ENCODE measurements around the gene CHAT. TPM values are rescaled to one million over a fixed set of nuclear protein-coding genes. Genes with fewer than 3 reads are reported as not detected.
A peak's percentile ranks its signal among the peaks of the same experiment; 100 is the strongest.

The CHAT gene
- total RNA-seq, 1 experiment from 2014 or later, result 0.18 TPM

GRCh38 chr10:49605939-49606509 lies 7.8 kb upstream of the CHAT start:
- no TSS peak for BruUV-seq (replicated peaks)
- H3K9me3 ChIP-seq, result 0 out of 2 replicates have a peak, but pooled peaks cover 6% of the 10 kb centered on the region
- H3K4me3 Mint-ChIP-seq (ENCODE audit: unreplicated experiment), result no peak overlapping the region
- no peak overlapping the region for H3K27ac Mint-ChIP-seq (ENCODE audit: unreplicated experiment)
- ChIA-PET CTCF (interaction anchor here (1.1 to 1.5 kb wide), 2 partner anchors 15 to 16 kb away, joined by 3 read pairs; no protein-coding TSS in a partner anchor), POLR2A (no interaction called here)
- H3K9me3 Mint-ChIP-seq (ENCODE audit: unreplicated experiment), result no peaks in the 10 kb centered on the region
- peaks cover 7% of the 10 kb centered on the region for H3K4me1 Mint-ChIP-seq (ENCODE audit: low read depth, unreplicated experiment)
- H3K4me3 ChIP-seq (ENCODE audit: low read depth, low read length), result no peak overlapping the region
- H3K36me3 Mint-ChIP-seq (ENCODE audit: insufficient read depth, unreplicated experiment), result no peaks in the 10 kb centered on the region
- no peak for DNase-seq
- intact Hi-C loops (cut with micrococcal nuclease; ENCODE audit: unreplicated experiment), result no loop called here
- TF ChIP-seq CTCF (IDR thresholded peaks at IDR 0.05; ENCODE audit: insufficient read depth in 1 of 2, low read depth in 1 of 2, low read length in 1 of 2, severe bottlenecking in 1 of 2, unreplicated experiment in 1 of 2), result no peak
- no peaks in the 10 kb centered on the region for H3K36me3 ChIP-seq (ENCODE audit: control insufficient read depth, insufficient read depth, low read length)
- H3K4me1 ChIP-seq, result peaks cover 15% of the 10 kb centered on the region
- H3K27me3 Mint-ChIP-seq (ENCODE audit: insufficient read depth, unreplicated experiment), result peaks cover 7% of the 10 kb centered on the region
- no peaks in the 10 kb centered on the region for H3K27me3 ChIP-seq (replicated peaks; ENCODE audit: control insufficient read depth, insufficient read depth, low read length)

- Mint-ChIP-seq H3K4me3 (ENCODE audit: unreplicated experiment) (no peak overlapping the region), H3K4me1 (ENCODE audit: low read depth, unreplicated experiment) (peaks cover 6% of the 10 kb centered on the region), H3K9me3 (ENCODE audit: unreplicated experiment) (no peaks in the 10 kb centered on the region), H3K36me3 (ENCODE audit: insufficient read depth, unreplicated experiment) (no peaks in the 10 kb centered on the region), H3K27ac (ENCODE audit: unreplicated experiment) (no peak overlapping the region), H3K27me3 (ENCODE audit: insufficient read depth, unreplicated experiment) (peaks cover 7% of the 10 kb centered on the region)
- TF ChIP-seq CTCF (IDR thresholded peaks at IDR 0.05; ENCODE audit: insufficient read depth in 1 of 2, low read depth in 1 of 2, low read length in 1 of 2, severe bottlenecking in 1 of 2, unreplicated experiment in 1 of 2), result no peak
- no TSS peak for BruUV-seq (replicated peaks)
- intact Hi-C loops (cut with micrococcal nuclease; ENCODE audit: unreplicated experiment), result loop anchor here (1.0 kb wide), 1 partner anchor 155 kb away; the partner anchor contains the start of gene OGDHL
- Histone ChIP-seq H3K4me3 (ENCODE audit: low read depth, low read length) (no peak overlapping the region), H3K27me3 (replicated peaks; ENCODE audit: control insufficient read depth, insufficient read depth, low read length) (no peaks in the 10 kb centered on the region), H3K9me3 (peaks cover 10% of the 10 kb centered on the region; the same call in 1 of the 2 replicates), H3K4me1 (peaks cover 5% of the 10 kb centered on the region), H3K36me3 (ENCODE audit: control insufficient read depth, insufficient read depth, low read length) (no peaks in the 10 kb centered on the region)
- ChIA-PET CTCF (interaction anchor here (1.1 to 1.5 kb wide), 2 partner anchors 15 to 16 kb away, joined by 3 read pairs; no protein-coding TSS in a partner anchor), POLR2A (no interaction called here)
- DNase-seq, result peak; percentile 84 to 93
Observed at GRCh38 chr10:49606981-49607535, 6.8 kb upstream of the CHAT start.

GRCh38 chr10:49608166-49609005 lies 5.5 kb upstream of the CHAT start:
- ChIA-PET CTCF (no interaction called here), POLR2A (no interaction called here)
- H3K4me3 Mint-ChIP-seq (ENCODE audit: unreplicated experiment), result no peak overlapping the region

More at GRCh38 chr10:49608166-49609005, 5.5 kb upstream of the CHAT start:
- no TSS peak for BruUV-seq (replicated peaks)
- peak in 1 of 2 experiments; percentile 27 for DNase-seq
- H3K27ac Mint-ChIP-seq (ENCODE audit: unreplicated experiment), result no peak overlapping the region
- no peaks in the 10 kb centered on the region for H3K36me3 Mint-ChIP-seq (ENCODE audit: insufficient read depth, unreplicated experiment)
- peaks cover 11% of the 10 kb centered on the region for H3K27me3 Mint-ChIP-seq (ENCODE audit: insufficient read depth, unreplicated experiment)
- no peaks in the 10 kb centered on the region for H3K36me3 ChIP-seq (ENCODE audit: control insufficient read depth, insufficient read depth, low read length)
- no peaks in the 10 kb centered on the region for H3K9me3 Mint-ChIP-seq (ENCODE audit: unreplicated experiment)
- peaks cover 4% of the 10 kb centered on the region; the same call in 1 of the 2 replicates for H3K4me1 ChIP-seq
- H3K4me3 ChIP-seq (ENCODE audit: low read depth, low read length), result no peak overlapping the region
- H3K4me1 Mint-ChIP-seq (ENCODE audit: low read depth, unreplicated experiment), result peaks cover 6% of the 10 kb centered on the region
- H3K9me3 ChIP-seq, result peaks cover 10% of the 10 kb centered on the region; the same call in 1 of the 2 replicates
- H3K27me3 ChIP-seq (replicated peaks; ENCODE audit: control insufficient read depth, insufficient read depth, low read length), result no peaks in the 10 kb centered on the region
- TF ChIP-seq CTCF (IDR thresholded peaks at IDR 0.05; ENCODE audit: insufficient read depth in 1 of 2, low read depth in 1 of 2, low read length in 1 of 2, severe bottlenecking in 1 of 2, unreplicated experiment in 1 of 2), result no peak
- intact Hi-C loops (cut with micrococcal nuclease; ENCODE audit: unreplicated experiment), result no loop called here

Data from Caco-2 (cell line).